ENCODE measurements around the gene ANXA5. TPM values are rescaled to one million over a fixed set of nuclear protein-coding genes. Genes with fewer than 3 reads are reported as not detected.

Gene ANXA5
- total and polyA plus RNA-seq, 8 donors = 70.2 to 210 (median 126) TPM

- intact Hi-C loops (cut with DNase I) = no loop called here
- TF ChIP-seq CTCF (IDR thresholded peaks at IDR 0.05) = no peak
- DNase-seq (no peak), FAIRE-seq (no peak), ATAC-seq (no peak)
- Histone ChIP-seq H3K9me3 (no peaks in the 10 kb centered on the region), H3K4me3 (peak overlapping the region in 1 of 4 donors; percentile 11), H3K27me3 (no peaks in the 10 kb centered on the region), H3K36me3 (no peaks in the 10 kb centered on the region), H3K27ac (peak overlapping the region in 2 of 4 donors; percentile 1 to 13), H3K4me1 (peaks cover 37 to 54% (median 48%) of the 10 kb centered on the region in 3 donors)
- 12 to 15% methylated on average over 2 of the region's 2 CpGs for WGBS, 2 donors
Observed at GRCh38 chr4:121693450-121693849, 3.3 kb downstream of the ANXA5 start.

GRCh38 chr4:121692261-121692660, 4.5 kb downstream of the ANXA5 start:
- H3K27ac ChIP-seq = peak overlapping the region in 2 of 4 donors; percentile 59 to 65
- ATAC-seq (no peak), FAIRE-seq (no peak), DNase-seq (no peak)
- no peaks in the 10 kb centered on the region for H3K36me3 ChIP-seq
- H3K9me3 ChIP-seq = no peaks in the 10 kb centered on the region
- intact Hi-C loops (cut with DNase I) = no loop called here
- H3K27me3 ChIP-seq = no peaks in the 10 kb centered on the region
- H3K4me3 ChIP-seq = no peak overlapping the region
- no peak for TF ChIP-seq CTCF (IDR thresholded peaks at IDR 0.05)
- peaks cover 37 to 54% (median 48%) of the 10 kb centered on the region in 3 donors for H3K4me1 ChIP-seq

DNA sequence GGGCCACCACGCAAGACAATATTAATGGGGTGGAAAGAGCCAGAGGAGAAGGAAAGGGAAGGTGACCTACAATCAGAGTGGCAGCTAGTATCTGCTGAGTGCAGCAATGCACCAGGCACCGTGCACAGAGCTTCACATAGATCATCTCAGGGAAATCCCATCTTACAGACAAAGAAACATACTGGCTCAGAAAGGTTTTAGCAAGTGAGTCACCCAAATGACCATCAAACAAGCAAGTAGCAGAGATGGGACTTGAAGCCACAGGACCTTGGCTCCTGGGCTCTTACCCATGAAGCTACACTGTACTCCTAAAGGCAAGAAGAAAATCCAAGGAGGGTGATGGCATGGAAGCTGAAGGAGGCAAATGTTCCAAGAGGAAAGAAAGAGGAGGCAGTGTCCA, 6.8 kb downstream of the ANXA5 start:
- no peak for DNase-seq
- H3K27me3 ChIP-seq = no peaks in the 10 kb centered on the region
- H3K9me3 ChIP-seq = no peaks in the 10 kb centered on the region
- H3K4me3 ChIP-seq = no peak overlapping the region
- intact Hi-C loops (cut with DNase I) = no loop called here
- no peak for TF ChIP-seq CTCF (IDR thresholded peaks at IDR 0.05)
- no peak for FAIRE-seq
- H3K27ac ChIP-seq = peak overlapping the region in 2 of 4 donors; percentile 59 to 65
- peaks cover 0 to 5% (median 0%) of the 10 kb centered on the region in 3 donors for H3K36me3 ChIP-seq
- H3K4me1 ChIP-seq = peaks cover 40 to 58% (median 55%) of the 10 kb centered on the region in 3 donors
- peak in 1 of 4 donors; percentile 6 for ATAC-seq
- 82 to 84% methylated on average over 2 of the region's 2 CpGs for WGBS, 2 donors

DNA sequence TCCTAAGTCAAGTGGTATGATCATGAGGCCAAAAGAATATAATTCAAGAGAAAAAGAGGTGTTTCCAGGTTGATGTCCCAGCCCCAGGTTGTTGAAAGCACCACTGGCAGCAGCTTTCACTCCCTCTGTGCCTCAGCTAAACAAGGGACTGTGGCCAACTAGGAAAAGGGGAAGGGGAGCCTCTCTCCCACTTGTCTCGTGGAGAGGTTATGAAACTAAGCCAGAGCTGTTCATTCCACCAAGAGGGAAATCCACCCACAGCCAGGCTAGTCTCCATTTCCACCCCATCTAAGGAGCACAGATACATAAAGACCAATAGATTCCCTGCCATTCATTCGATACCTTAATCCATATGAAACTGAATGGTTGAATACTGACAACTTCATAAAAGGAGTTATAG, 8.1 kb downstream of the ANXA5 start:
- Histone ChIP-seq H3K27me3 (no peaks in the 10 kb centered on the region), H3K9me3 (no peaks in the 10 kb centered on the region), H3K36me3 (peaks cover 0 to 5% (median 0%) of the 10 kb centered on the region in 3 donors), H3K4me3 (no peak overlapping the region), H3K4me1 (peaks cover 34 to 49% (median 48%) of the 10 kb centered on the region in 3 donors), H3K27ac (peak overlapping the region in 1 of 4 donors; percentile 9)
- FAIRE-seq = no peak
- intact Hi-C loops (cut with DNase I) = no loop called here
- whole genome bisulfite sequencing, 2 donors = 93 to 95% methylated on average over 2 of the region's 2 CpGs
- DNase-seq = no peak
- TF ChIP-seq CTCF (IDR thresholded peaks at IDR 0.05) = no peak
- ATAC-seq = no peak

- Histone ChIP-seq H3K27ac (peak overlapping the region in 1 of 4 donors; percentile 9), H3K9me3 (no peaks in the 10 kb centered on the region), H3K4me3 (no peak overlapping the region), H3K4me1 (peaks cover 30 to 48% (median 44%) of the 10 kb centered on the region in 3 donors), H3K36me3 (peaks cover 0 to 6% (median 0%) of the 10 kb centered on the region in 3 donors), H3K27me3 (no peaks in the 10 kb centered on the region)
- FAIRE-seq (no peak), ATAC-seq (no peak), DNase-seq (no peak)
- TF ChIP-seq CTCF (IDR thresholded peaks at IDR 0.05) = no peak
- intact Hi-C loops (cut with DNase I) = no loop called here
- 72 to 81% methylated on average over 2 of the region's 2 CpGs for WGBS, 2 donors
Observed at GRCh38 chr4:121688261-121688660, 8.5 kb downstream of the ANXA5 start.

Data from pancreas (tissue), 10 donors.